NCI-H146 treated with DMSO at 0.1 percent for 48 hours (cell line): ENCODE results near the gene IMMP2L.

Experiments used
- DNase-seq: peaks from one replicate; lab custom pipeline; 2025; ENCODE audit not compliant: unreplicated experiment; lab: John Stamatoyannopoulos, UW

Gene IMMP2L

GRCh38 chr7:111560773-111561653 is 1.3 kb downstream of the IMMP2L start:
- DNase-seq = no peak

- no peak for DNase-seq
These were observed 3.3 kb downstream of the IMMP2L start for GRCh38 chr7:111558991-111559390.

- no peak for DNase-seq
These were observed 5.3 kb downstream of the IMMP2L start for GRCh38 chr7:111556977-111557376.

- DNase-seq = no peak
These were observed 8.2 kb downstream of the IMMP2L start for GRCh38 chr7:111554086-111554485.

- no peak for DNase-seq
These were observed 21.2 kb downstream of the IMMP2L start for GRCh38 chr7:111541067-111541466.

- DNase-seq = no peak
These were observed 22.0 kb downstream of the IMMP2L start for GRCh38 chr7:111540199-111540815.

GRCh38 chr7:111537134-111537533 is 25.2 kb downstream of the IMMP2L start:
- no peak for DNase-seq

GRCh38 chr7:111535142-111535870 is 27.0 kb downstream of the IMMP2L start:
- DNase-seq = no peak

GRCh38 chr7:111532625-111533024 is 29.7 kb downstream of the IMMP2L start:
- no peak for DNase-seq

GRCh38 chr7:111531993-111532392 is 30.3 kb downstream of the IMMP2L start:
- no peak for DNase-seq

- DNase-seq = no peak
These were observed 32.0 kb downstream of the IMMP2L start for GRCh38 chr7:111530356-111530668.

GRCh38 chr7:111529507-111530355 is 32.6 kb downstream of the IMMP2L start:
- DNase-seq = no peak

GRCh38 chr7:111528331-111528730 is 34.0 kb downstream of the IMMP2L start:
- DNase-seq = no peak

- no peak for DNase-seq
These were observed 34.7 kb downstream of the IMMP2L start for GRCh38 chr7:111527545-111527944.

GRCh38 chr7:111525100-111525499 is 37.2 kb downstream of the IMMP2L start:
- DNase-seq = no peak

- DNase-seq = no peak
These were observed 40.6 kb downstream of the IMMP2L start for GRCh38 chr7:111521660-111522059.

- no peak for DNase-seq
These were observed 44.0 kb downstream of the IMMP2L start for GRCh38 chr7:111518264-111518663.

- DNase-seq = no peak
These were observed 44.7 kb downstream of the IMMP2L start for GRCh38 chr7:111517549-111517951.

- DNase-seq = no peak
These were observed 45.7 kb downstream of the IMMP2L start for GRCh38 chr7:111516612-111517011.

GRCh38 chr7:111513566-111513965 is 48.7 kb downstream of the IMMP2L start:
- no peak for DNase-seq

GRCh38 chr7:111511845-111512244 is 50.4 kb downstream of the IMMP2L start:
- DNase-seq = no peak
